Measurements from ENCODE around the gene CISD2. TPM values are rescaled to one million over a fixed set of nuclear protein-coding genes. Genes with fewer than 3 reads are reported as not detected.
"Not testable (repeated sequence)": the region's sequence is repeated elsewhere in the genome, so short reads cannot be mapped to it uniquely, and the experiment has no call there.

The CISD2 gene
- total RNA-seq, result 17.1 TPM
- long read RNA-seq, full-length matches to known transcripts, result 18 of 20 reads
- long read RNA-seq, partial matches to known transcripts, result 1 of 20 reads
- long read RNA-seq, other reads (novel, unspliced or antisense), result 1 of 20 reads

DNA sequence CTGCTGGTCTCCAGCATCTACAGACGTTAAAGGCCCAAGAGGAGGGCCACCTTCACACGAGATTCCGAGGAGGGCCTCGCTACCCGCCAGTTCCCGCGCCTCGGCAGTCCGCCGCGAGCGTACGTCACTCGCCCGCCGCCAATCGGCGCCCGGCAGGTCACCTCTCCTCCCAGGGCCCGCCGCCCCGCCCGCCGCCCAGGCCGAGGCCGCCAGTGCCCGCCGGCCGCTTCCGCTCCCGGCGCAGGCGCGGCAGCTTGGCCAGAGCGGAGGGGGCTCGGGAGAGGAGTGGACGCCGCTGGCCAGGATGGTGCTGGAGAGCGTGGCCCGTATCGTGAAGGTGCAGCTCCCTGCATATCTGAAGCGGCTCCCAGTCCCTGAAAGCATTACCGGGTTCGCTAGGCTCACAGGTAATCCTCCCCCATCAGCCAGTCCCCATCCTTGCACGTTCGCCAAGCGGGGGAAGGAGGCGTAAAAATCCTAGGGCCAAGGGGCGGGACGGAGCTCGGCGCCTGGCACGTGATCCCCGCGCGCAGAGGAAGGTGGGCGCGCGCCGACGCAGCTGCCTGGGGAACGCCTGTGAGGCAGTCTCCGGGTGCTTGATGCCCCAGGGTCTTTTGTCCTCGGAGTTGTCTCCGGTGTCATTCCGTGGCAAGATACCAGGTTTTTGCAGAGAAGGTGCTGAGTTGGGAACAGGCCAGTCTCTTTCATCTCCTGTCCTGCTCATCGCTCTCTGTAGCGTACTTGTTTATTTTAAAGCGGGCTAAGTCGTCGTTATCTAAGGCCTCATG lies at the start of gene CISD2:
Gene CISD2, plus strand, starts transcription at position 212 of the 788 bp plus-strand sequence. Its CDS starts 93 bp downstream, at position 305.
- DNase-seq (ENCODE audit: missing footprints), result peak; percentile 96
- peak; percentile 99 for ATAC-seq
- intact Hi-C loops (cut with DNase I), result loop anchor here (1.0 to 10.0 kb wide), 3 partner anchors 42 to 244 kb away; partner anchors contain the start of genes SLC9B1 and UBE2D3

- DNase-seq (ENCODE audit: missing footprints); ATAC-seq; intact Hi-C loops (cut with DNase I): not testable (repeated sequence)
Observed at GRCh38 chr4:102819100-102819499, 49.7 kb upstream of the CISD2 start.

DNA sequence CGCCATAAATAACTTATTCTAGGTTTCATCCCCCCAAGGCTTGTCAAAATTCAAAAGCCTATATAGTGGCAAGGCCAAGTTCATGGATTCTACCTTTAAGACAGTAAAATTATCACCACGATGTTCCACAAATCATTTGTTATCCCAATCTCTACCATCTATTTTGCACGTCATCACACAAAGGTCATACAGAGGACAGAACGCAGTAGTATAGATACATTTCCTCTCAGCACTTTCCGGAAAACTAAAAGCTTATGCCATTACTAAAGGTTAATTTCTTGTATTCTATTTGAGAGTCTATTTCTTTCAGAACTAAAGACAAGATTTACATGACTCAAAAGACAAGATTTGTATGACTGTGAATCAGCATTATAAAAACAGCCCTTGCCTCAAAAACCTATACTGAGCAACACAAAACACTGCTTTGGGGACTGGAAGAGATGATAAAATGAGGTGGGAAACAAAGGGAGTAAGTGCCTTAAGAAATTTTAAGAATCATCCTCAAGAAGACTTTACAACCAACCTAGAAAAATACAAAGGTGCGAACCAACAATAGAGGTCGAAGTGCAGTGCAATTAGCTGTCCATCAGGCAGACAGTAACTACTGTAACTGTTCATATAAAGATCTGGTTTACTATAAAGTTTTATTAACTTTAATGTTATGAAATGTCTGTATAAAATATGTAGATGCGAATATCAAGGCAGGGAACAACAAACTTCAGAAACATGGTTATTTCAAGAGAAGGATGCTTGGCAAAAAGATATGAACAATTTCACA lies 49.0 kb upstream of the CISD2 start:
- ATAC-seq, result no peak
- no peak for DNase-seq (ENCODE audit: missing footprints)
- intact Hi-C loops (cut with DNase I), result no loop called here

DNA sequence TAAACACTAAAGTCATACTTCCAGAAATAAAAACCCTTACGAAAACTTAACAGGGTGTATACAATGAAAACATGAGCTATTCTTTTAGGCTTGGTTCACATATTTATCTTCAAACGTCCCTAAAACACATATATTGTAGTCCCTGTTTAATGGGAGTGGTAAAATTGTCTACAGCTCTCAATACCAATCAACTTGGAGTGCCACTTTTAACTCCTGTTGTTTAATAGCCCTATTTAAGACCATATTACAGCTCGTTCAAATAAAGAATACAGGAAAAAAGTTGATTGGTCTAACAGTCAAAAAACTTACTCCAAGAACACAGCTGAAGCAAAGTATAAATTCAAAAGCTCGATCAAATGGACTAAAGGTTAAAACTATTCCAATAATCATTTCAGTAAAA lies 45.3 kb upstream of the CISD2 start:
- ATAC-seq (no peak), DNase-seq (ENCODE audit: missing footprints) (no peak)
- intact Hi-C loops (cut with DNase I), result no loop called here

GRCh38 chr4:102823897-102824296 lies 44.9 kb upstream of the CISD2 start:
- ATAC-seq (no peak), DNase-seq (ENCODE audit: missing footprints) (no peak)
- intact Hi-C loops (cut with DNase I), result no loop called here

- DNase-seq (ENCODE audit: missing footprints) (no peak), ATAC-seq (no peak)
- intact Hi-C loops (cut with DNase I), result no loop called here
Observed at GRCh38 chr4:102824398-102824797, 44.4 kb upstream of the CISD2 start.

DNA sequence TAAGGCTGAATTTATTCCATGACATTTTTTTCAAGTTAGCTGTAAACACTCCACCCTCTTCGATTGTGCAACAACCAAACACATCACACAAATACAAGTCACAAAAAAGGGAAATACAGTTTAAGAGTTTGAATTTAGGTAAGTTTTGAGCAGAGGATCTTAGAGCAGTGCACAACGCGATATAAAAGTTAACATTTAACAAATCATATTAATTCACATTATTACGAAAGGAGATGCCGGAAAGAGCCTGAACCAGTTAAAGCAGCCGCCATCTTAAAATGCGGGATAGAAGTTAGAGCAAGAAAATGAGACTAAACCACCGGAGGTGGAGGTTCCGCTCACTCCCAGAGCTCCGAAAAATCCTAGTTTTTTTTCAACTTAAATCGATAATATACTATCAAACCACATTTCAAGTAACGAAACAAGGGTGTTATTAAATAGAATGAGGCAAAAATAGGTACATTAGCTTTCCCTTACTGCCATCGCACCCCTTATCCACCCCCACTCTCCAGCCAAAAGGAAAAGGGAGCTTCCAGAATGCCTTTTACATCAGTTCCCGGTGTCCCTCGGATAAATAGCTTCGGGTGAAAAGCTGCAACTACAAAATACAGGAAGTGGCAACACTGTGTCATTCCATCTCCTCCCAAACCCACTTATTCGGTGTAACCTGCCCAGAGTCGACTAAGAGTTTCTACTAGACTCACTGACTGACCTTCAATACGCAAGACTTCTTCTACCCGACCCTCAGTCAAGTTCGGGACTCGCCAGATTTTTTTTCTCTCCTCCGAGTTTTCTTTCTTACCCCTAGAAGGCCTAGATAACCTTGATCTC lies 43.3 kb upstream of the CISD2 start:
- no peak for DNase-seq (ENCODE audit: missing footprints)
- no peak for ATAC-seq
- intact Hi-C loops (cut with DNase I), result loop anchor here (2.0 to 5.0 kb wide), 4 partner anchors 17 to 272 kb away; partner anchors contain the start of genes BDH2, MANBA and SLC9B1

DNA sequence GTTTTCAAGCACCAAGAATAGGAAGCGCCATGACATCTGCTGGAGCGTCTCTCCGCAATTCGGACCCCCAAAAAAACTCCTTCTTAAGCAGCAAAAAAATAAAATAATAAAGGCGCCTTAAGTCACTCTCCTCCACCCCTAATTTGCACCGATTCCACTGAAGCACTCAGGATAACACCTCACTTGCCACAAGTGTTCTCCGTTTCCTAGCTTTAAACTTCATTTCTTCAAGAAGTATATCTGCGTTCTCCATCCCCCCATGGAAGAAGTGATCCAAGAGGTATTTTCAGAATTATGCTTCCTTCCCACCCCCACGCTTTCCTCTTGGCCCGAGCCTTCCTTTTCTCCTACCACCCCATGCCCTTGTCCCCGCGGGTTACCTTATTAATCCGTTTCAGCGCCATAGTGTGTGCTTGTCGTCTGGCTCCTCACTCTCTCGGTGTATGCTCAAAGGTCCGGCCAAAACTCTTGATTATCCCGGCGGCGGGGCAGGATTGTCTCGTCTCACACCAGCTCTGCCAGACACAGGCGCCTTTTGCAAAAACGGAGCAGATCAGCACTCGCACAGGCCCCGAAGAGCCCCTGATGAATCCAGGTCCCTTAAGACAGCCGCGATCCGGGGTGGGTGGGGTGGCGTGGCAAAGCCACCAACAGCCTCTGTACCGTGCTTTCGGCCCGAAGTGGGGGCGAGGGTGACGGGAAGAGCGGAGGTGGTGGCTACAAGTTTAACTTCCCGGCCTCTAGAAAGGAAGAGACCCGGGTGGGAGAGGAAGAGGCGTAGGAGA lies 42.5 kb upstream of the CISD2 start:
- intact Hi-C loops (cut with DNase I), result loop anchor here (2.0 to 5.0 kb wide), 4 partner anchors 17 to 271 kb away; partner anchors contain the start of genes BDH2, MANBA and SLC9B1
- no peak for ATAC-seq

DNA sequence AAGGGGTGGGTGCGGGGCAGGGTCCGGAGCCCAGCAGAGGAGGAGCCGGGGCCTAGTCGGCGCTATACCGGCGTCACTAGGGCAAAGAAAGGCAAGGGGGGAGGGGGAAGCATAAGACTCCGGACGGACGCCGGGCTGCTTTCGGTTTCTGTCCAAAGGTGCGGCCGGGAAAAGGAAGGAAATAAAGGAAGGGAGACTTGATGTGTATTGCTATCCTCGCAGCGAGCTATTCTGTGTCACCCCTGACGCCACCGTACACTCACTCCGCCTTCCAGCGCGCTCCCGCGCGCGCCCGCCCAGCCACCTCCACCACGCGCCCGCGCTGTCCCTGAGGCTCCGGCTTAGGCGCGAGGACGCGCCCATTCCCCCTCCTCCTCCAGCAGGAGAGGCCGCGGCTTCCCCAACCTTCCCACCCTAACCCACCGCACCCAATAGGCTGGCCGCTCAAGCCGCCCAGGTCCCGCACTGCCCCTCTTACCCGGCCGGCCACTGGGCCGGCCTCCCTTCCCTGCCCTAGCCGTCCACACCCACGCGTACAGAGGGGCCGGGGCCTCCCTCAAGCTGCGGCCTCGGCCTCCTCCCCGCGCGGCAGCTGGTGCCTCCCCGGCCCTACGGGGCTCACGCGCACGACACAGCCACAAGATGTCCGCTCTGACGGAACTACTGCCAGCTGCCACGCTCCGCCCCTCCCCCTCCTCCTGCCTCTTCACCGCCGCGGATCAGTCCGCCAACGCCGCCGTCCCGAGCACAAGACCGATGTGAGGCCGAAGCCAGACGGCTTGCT lies 41.7 kb upstream of the CISD2 start, which contains the start of gene UBE2D3:
Gene UBE2D3, minus strand, starts transcription at position 662 of the 784 bp plus-strand sequence. CDS start 1,043 bp downstream, outside the sequence.
- peak; percentile 76 for ATAC-seq
- DNase-seq (ENCODE audit: missing footprints), result peak; percentile 96
- intact Hi-C loops (cut with DNase I), result loop anchor here (1.0 to 5.0 kb wide), 6 partner anchors 18 to 326 kb away; partner anchors contain the start of genes BDH2, MANBA, NFKB1 and SLC9B1

More for the DNA sequence above, 42.5 kb upstream of the CISD2 start:
- no peak for DNase-seq (ENCODE audit: missing footprints)

- ATAC-seq (peak; percentile 87), DNase-seq (ENCODE audit: missing footprints) (peak; percentile 99)
- intact Hi-C loops (cut with DNase I), result loop anchor here (1.0 to 5.0 kb wide), 6 partner anchors 19 to 327 kb away; partner anchors contain the start of genes BDH2, MANBA, NFKB1 and SLC9B1
Observed at GRCh38 chr4:102827674-102828496, 40.9 kb upstream of the CISD2 start.

- no peak for ATAC-seq
- no peak for DNase-seq (ENCODE audit: missing footprints)
- intact Hi-C loops (cut with DNase I), result loop anchor here (5.0 kb wide), 1 partner anchor 269 kb away; the partner anchor contains the start of gene BDH2
Observed at GRCh38 chr4:102828497-102828808, 40.3 kb upstream of the CISD2 start.

DNA sequence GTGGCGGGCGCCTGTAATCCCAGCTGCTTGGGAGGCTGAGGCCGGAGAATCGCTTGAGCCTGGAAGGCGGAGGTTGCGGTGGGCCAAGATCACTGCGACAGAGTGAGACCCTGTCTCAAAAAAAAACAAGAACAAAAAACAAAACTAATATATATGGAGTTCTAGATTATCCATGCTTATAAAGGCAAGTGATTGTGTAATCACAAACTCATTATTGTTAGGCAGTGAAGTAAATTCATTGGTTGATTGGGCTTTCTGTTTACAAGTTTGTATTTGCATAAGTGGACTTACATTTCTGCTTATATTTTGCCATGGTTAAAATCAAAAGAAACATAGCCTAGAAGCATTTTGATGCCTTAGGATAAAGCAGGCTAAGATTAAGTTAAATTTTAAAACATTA lies 39.0 kb upstream of the CISD2 start:
- DNase-seq (ENCODE audit: missing footprints) (no peak), ATAC-seq (no peak)
- intact Hi-C loops (cut with DNase I), result loop anchor here (5.0 kb wide), 1 partner anchor 267 kb away; the partner anchor contains the start of gene BDH2

GRCh38 chr4:102832105-102832504 lies 36.7 kb upstream of the CISD2 start:
- ATAC-seq (no peak), DNase-seq (ENCODE audit: missing footprints) (no peak)
- intact Hi-C loops (cut with DNase I), result no loop called here

DNA sequence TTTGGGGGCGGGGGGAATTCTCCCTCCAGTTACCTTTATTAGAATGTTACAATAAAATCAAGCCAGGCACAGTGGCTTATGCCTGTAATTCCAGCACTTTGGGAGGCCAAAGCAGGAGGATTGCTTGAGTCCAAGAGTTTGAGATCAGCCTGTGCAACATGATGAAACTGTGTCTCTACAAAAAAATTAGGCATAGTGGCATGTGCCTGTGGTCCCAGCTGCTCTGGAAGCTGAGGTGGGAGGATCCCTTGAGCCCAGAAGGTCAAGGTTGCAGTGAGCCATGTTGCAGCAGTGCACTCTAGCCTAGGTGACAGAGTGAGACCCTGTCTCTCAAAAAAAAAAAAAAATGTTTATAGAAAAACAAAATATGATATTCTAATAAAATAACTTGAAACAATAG lies 36.1 kb upstream of the CISD2 start:
- intact Hi-C loops (cut with DNase I), result no loop called here
- DNase-seq (ENCODE audit: missing footprints) (no peak), ATAC-seq (no peak)

GRCh38 chr4:102836596-102836995 lies 32.2 kb upstream of the CISD2 start:
- DNase-seq (ENCODE audit: missing footprints), result no peak
- intact Hi-C loops (cut with DNase I), result no loop called here
- no peak for ATAC-seq

DNA sequence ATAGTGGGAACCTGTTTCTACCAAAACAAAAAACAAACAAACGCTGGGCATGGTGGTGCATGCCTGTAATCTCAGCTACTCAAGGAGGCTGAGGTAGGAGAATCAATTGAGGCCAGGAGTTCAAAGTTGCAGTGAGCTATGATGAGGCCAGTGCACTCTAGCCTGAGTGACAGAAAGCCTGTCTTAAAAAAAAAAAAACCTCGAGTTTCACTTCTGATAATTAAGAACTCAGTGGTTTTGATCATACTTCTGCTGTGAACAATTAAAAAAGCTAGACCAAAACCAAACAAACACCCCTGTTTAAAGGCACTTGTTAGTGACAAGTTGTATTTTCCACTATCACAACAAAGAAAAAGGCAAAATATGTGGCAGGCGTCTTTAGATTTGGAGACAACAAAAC lies 26.4 kb upstream of the CISD2 start:
- intact Hi-C loops (cut with DNase I), result no loop called here

More for the DNA sequence above, 26.4 kb upstream of the CISD2 start:
- DNase-seq (ENCODE audit: missing footprints) (no peak), ATAC-seq (no peak)

Data from Right ventricle myocardium inferior (tissue), 1 donor.